Bone marrow (tissue), 2 donors: ENCODE data around the gene GLCE.

ENCODE experiments used
- DNase-seq, 2 donors: peaks; one replicate each; lab custom pipeline; 2025; lab: John Stamatoyannopoulos, UW

Gene GLCE

GRCh38 chr15:69320977-69321554 lies 160.6 kb downstream of the GLCE start:
- no peak for DNase-seq
